HG03097 (cell line): ENCODE data around the gene MANBA.
"Not testable (repeated sequence)": the region's sequence is repeated elsewhere in the genome, so short reads cannot be mapped to it uniquely, and the experiment has no call there.

Experiments used
- ATAC-seq: cut with Tn5 transposase; IDR thresholded peaks from one replicate; pipeline ENCODE4 v1.9.1; 2021; ENCODE audit not compliant: unreplicated experiment, low FRiP score

MANBA gene

DNA sequence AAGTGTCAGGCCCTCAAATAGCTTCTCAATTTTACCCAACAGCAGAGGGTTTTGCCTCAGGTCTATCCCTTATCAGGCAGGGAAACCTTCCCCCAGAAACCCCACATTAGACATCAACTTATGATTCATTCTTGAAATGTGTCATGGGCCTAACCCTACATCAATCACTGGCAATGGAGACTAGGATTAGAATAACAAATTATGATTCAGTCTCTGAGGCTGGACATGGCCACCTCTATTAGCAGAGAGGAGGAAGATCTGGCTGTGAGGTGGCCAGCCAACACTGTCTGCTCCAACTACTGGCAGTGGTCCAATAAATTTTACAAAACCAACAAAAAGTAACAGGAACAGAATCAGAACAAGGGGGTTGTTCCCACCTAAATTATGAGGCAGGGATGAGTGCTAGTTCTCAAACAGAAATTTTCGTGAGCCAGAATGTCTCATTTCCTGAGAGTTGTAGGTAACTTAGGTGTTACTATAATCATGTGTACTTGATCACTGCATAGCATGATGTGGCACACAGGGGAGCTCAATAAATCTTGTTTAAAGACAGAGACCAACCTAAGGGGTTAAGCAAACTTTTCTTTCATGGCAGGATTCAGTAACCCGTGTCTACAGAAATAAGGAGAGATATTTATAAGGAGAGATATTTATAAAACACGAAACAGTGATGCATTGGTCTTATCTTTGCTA lies 132.8 kb downstream of the MANBA start:
- no peak for ATAC-seq

DNA sequence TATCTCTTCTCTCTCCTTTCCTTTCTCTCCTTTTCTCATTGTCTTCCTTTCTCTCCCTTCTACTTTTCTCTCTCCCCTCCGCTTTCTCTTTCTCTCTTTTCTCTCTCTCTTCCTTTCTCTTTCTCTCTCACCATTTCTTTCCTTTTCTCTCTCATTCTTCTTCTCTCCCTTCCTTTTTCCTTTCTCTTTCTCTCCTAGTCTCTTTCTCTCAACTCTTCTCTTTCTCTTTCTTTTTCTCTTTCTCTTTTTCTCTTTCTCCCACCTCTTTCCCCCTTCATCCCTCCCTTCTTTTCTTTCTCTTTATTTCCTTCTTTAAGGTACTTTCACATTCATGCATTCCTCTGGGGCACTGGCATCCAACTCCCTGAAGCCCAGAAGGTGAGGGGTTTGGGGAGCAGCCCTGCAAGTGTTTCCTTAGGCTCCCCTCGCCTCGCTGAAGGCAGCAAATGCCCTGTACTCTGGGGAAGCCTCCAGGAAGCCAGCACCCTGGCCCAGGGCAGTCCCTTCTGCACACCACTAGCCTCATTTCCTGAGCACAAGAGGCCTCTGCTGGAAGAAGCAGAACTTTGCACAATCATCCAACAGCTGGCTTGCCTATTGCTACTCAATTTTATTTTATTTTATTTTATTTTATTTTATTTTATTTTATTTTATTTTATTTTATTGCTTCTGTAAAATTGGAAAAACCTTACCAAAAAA lies 135.4 kb downstream of the MANBA start:
- peak; percentile 75 for ATAC-seq

DNA sequence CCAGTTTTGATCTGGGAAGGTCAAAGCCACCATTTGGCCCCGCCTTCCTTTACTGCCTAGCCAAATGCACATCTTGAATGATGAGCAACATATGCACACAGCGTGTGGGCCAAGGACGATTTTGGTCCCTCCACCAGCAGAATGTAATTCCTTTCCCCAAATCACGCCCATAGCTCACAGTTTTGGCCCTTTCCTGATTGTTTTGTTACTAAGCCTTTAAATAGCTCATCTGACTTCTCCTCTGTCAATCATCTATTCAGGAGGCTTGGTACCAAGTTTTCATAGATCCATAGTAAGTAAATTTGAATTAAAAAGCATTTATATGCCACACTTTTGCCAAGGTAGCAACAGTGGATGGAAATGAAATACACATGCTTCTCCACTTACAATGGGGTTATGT lies 136.3 kb downstream of the MANBA start:
- ATAC-seq, result no peak

DNA sequence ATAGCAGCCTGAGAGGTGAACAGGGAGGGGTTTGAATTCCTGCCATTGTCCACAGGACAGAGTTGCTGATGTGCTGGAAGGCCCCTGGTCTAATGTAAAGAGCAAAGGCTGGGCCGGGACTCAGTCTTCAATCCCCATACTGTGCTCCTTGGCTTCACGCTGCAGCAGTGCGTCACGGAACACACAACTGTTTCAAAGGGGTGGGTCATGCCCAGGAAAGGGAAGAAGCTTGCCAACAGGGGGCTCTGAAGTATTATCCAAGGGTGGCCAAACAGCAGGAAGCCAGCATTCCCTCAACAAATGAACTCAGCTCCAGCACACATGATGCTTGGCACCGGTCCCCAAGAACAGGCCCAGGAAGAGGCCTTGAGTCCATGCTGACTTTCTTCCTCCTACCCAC lies 137.1 kb downstream of the MANBA start:
- ATAC-seq, result no peak

DNA sequence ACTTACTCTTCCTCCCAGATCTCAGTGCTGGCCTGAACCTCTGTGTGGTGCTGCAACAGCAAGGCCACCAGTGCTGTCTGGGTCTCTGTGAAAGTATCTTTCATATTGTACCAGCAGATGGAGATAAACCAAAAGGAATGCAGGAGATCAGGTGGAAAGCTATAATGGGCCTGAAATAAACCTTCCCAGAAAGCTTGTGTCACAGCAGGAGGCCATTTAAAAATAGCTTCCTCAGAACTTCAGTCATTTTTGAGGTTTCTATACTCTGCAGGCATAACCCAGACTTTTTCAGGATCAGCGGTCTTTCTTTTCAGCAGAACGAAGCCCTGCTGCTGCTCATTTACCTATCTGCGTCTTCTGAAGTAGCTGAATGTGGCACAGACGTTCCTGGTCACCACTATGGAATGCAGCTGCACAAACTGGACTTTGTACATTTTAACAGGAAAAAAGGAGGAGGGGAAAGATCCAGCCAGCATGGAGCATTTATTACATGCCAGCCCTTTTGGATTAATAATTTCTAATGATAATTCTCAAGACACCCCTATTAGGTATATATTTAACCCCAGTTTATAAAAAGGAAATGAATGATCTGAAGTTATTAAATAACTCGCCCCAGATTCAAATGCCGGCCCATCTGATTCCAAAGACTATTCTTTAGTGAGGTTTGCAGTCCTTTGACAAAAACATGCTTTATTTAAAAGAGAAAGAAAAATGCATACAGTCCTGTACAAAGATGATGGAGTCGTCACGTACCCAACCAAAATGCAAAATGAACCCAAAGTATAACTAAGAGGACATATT lies 139.9 kb downstream of the MANBA start:
- ATAC-seq, result no peak

DNA sequence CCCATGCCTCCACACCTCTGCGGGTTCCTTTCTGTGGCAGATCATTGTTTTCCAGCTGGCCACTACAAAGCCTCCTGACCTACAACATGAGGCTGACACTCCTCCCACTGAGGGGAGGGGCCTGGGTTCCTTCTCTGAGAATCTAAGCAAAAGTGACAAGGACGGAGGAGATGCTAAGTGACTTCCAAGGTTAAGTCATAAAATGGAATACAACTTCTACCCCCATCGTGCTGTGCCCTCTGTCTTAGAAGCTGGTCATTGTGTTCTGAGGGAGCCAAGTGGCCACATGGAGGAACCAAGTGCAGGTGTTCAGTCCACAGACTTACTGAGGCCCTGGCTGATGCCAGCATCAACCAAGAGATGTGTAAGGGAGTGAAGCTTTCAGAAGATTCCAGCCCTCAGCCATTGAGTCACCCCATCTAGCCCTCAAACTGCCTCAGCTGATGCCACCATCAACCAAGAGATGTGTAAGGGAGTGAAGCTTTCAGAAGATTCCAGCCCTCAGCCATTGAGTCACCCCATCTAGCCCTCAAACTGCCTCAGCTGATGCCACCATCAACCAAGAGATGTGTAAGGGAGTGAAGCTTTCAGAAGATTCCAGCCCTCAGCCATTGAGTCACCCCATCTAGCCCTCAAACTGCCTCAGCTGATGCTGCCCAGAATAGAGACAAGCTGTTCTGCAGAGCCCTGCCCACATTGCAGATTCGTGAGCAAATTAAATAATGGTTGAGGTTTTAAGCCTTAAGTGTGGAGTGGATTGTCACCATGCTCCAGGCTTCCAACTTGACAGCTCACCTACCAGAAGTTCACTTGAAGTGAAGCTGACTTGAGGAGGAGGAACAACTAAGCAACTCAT lies 140.8 kb downstream of the MANBA start:
- ATAC-seq, result not testable (repeated sequence)

DNA sequence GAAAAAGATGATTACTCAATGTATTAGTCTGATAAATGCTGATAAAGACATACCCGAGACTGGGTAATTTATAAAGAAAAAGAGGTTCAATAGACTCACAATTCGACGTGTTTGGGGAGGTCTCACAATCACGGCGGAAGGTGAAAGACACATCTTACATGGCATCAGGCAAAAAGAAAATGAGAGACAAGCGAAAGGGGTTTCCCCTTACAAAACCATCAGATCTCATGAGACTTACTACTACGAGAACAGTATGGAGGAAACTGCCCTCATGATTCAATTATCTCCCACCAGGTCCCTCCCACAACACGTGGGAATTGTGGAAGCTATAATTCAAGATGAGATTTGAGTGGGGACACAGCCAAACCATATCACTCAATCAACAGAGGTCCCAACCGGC lies 141.7 kb downstream of the MANBA start:
- not testable (repeated sequence) for ATAC-seq

DNA sequence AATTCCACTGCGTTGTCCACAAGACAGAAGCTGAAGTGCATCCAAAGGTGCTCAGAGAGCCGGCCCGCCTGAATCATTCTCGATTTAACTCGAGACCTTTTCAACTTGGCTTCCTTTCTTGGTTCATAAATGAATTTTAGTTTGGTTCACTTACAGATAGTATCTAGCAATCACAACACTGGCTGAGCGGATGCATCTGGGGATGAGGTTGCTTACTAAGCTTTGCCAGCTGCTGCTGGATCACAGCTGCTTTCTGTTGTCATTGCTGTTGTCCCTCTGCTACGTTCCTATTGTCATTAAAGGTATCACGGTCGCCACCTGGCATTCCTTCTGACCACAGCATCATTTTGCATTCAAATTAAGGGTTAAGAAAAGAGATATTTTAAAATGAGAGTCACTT lies 144.1 kb downstream of the MANBA start:
- no peak for ATAC-seq

DNA sequence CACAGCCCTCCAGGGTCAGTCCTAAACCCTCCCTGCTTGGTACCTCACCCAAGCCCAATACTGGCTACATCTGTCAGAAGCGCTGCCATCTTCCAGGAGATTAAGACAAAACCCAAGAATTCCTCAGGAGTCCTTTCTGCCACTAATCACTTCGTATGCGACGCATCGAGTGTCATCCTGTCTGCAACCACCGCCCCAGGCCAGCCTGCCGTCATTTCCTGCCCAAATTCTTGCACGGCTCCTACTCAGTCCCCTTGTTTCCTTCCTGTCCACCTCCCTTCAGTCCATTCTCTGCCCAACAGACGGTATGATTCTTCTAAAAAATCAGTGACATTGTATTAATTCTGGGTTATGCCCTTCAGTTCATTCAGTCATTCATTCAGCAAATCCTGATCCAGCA lies 146.0 kb downstream of the MANBA start:
- ATAC-seq, result no peak

DNA sequence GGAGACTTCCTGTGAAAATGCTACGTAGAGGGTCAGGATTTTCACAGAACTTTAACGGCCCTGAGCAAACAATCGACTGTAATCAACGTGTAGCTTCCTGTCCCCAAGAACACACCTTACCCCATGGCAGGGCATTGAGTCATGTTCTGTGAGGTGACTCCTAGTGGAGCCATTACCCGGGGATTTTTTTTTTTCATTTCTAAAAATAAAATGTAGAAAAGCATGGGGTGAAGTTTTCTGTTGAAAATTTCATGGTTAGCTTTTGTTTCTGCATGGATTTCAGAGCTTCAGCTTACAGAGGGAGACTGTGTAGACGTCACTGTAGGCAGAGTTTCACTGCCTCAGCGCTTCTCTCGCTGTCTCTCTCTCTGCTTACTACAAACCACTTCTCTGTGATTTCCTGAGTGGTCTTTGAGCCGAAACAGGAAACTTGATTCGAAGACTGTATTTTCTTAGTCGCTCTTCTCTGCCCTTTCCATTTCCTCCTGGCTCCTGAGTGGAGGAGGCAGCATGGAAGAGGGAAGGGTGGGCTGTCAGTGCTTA lies 147.9 kb downstream of the MANBA start:
- ATAC-seq, result peak; percentile 40

DNA sequence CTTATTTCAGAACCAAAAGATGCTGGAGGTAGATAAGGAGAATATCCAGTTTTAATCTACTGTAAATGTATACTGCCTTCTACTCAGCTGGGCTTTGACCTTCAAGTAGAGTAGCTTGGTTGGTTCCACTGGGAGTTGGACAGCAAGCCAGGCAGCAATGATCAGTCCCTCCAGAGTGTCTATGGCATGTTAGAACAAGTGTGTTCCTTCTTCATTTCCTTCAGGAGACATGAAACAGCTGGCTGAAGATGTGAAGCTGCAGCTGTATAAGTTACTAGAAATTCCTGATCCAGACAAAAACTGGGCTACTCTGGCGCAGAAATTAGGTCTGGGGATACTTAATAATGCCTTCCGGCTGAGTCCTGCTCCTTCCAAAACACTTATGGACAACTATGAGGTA lies 148.6 kb downstream of the MANBA start:
- ATAC-seq, result no peak

DNA sequence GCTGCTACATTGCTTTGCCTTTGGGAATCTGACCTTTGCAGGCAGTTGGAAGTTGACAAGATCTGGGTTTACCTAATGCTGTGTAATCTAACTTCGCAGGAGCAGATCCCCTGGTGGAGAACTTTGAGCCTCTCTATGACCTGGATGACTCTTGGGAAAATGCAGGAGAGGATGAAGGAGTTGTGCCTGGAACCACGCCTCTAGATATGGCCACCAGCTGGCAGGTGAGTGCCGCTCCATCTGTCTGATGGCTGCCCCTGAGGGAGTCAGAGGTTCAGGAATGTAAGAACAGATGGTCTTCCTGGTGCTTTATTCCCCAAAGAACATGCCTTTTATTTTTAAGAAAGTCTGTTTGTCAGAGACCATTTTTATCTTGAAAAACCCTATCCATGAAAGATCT lies 150.3 kb downstream of the MANBA start:
- ATAC-seq, result no peak

DNA sequence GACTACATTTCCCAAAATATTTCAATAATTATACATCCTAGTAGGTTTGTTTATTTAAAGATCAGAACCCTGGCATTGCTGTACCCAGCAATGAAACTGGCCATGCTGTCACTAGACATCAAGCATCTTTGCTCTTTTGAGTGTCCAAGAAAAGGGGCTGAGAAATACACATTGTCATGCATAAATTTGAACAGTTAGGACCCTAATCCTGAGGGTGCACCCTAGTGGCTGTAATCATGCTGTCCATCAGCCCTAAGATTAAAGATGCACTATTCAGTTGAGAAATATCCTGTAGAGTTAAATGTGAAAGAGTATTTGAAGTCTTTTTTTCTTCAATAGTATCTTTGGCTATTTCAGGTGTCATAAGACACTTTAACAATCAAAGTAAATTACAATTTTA lies 150.8 kb downstream of the MANBA start:
- no peak for ATAC-seq

DNA sequence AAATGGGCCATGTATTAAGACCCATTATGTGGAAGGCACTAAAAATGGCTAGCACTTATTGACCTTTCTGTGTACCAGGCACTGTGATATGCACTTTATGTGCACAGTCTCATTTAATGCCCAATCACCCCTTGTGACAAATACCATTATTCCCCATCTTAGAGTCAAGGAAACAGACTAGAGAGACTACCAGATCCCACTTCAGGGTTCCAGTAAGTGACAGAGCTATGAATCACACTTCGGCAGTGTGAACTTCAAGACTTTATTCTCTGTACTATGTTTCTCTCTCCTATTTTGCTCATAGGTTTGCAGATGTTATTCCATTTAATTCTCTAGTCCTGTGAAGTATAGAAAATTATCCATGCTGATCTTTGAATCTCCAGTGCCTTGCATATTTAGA lies 152.6 kb downstream of the MANBA start:
- no peak for ATAC-seq

DNA sequence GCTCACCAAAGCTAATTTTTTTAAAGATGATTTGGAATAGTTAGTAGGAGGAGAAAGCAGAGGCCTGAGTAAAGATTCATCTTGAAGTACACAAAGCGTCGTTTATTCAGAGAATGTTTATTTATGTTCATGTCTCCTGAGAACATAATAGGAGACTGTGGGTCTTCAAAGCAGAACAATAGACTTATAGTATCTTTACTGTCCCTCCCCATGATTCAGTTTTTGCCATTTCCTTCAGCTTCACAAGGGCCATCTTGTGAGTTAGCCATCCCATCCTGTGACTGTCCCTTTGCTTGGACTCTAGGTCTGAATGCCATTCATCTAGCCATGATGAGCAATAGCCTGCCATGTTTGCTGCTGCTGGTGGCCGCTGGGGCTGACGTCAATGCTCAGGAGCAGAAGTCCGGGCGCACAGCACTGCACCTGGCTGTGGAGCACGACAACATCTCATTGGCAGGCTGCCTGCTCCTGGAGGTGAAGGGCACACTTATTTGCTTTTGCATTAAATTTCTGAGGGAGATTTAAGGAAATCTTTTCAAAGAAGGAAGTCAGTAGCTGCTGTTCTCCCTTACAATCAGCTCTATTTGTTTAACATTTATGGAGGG lies 153.8 kb downstream of the MANBA start:
- ATAC-seq, result no peak

DNA sequence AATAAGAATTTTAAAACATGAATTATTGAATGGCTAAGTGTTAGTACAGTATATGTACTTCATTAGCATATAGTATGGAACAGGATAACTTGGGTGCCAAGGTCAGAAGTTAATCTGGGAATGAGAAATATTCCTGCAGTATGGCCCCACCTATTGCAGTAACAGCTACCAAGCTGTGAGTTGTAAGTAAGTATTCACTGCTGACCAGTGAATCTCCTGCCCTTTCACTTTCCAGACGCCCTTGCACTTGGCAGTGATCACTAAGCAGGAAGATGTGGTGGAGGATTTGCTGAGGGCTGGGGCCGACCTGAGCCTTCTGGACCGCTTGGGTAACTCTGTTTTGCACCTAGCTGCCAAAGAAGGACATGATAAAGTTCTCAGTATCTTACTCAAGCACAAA lies 154.5 kb downstream of the MANBA start:
- no peak for ATAC-seq

DNA sequence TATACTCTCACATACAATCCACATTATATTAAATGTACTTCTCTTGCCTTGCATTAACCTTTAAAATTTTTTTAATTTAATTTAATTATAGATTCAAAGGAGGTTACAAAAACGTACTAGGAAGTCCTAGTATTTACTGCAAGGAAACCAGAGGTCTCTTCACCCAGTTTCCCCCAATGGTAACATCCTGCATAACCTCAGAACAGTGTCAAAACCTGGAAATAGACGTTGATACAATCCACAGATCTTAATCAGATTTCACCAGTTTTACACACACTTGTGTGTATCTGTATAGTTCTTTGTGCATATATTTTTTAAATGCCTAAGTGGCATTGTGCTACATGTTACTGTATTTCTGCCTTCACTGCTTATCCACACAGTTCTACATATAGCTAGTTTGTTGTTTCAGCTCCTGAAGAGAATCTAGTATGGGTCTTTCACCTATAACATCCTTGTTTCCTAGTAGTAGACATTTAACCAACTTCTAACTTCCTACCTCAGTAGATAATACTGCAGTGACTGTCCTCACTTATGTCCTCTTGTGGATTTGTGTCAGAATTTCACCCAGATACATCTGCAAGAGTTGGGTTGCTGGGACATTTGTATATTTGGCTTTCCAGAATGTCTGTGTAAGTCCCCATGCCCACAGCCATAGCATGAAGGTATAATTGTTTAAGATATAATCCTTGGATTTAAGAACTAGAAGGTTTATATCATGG lies 156.4 kb downstream of the MANBA start:
- no peak for ATAC-seq

DNA sequence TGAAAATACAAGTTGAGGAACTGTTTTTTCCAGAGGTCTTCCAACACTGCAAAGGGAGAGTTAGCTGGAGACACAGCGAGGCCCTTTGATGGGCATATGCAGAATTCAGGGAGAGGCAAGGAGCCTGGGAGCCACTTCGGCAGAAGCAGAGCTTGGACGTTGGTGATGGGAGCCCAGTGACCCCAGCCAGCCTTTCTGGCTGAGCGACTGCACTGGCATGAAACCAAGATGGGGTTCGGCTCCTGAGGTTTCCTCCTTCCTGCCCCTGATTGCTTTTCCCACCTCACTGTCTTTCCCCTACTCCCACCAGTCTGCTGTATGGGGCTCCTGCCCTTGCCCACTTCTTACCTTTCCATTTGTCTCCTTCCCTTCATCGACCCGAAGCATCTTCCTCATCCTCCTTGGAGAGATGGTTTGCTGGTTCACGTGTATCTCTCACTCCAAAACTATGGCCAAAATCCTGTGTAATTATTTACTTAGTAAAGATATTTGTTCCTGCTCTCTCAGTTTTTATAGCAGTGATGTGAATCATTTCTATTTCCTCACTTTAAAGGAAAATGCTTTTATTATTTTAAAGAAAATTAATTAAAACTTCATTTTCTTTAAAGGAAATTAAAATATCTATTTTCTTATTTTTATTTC lies 159.1 kb downstream of the MANBA start:
- no peak for ATAC-seq

DNA sequence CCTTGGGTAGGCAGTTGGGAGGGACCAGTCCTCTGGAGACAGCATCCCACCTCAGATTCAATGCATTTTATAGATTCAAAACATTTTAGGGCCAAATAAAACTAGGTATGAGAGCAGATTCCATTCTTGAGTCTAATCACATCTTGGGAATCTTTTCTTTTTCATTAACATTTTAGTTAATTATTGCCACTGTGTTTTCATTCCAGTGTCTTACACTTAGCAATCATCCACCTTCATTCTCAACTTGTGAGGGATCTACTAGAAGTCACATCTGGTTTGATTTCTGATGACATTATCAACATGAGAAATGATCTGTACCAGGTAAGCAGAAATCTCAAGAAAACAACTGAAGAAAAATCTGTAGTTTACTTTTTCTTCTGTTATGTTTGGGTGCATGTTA lies 160.1 kb downstream of the MANBA start:
- ATAC-seq, result no peak
